Trophoblast cell (in vitro differentiated cells and primary cell): Measurements from ENCODE around the gene RAB3A.

ENCODE experiments used
- DNase-seq, 2 donors: peaks; one replicate each; pipeline ENCODE4 v3.0.0-alpha.2; 2016
- H2AFZ ChIP-seq: 2 replicates; pipeline ENCODE4 v1.6.1; 2013; ENCODE audit warnings: low read length, moderate library complexity, mild to moderate bottlenecking; ENCODE audit not compliant: insufficient read depth, poor library complexity
- H2AK5ac ChIP-seq: 2 replicates; pipeline ENCODE4 v1.6.1; 2013; ENCODE audit warnings: mild to moderate bottlenecking, low read length
- H2BK120ac ChIP-seq: 2 replicates; pipeline ENCODE4 v1.6.1; 2013; ENCODE audit warnings: low read length, mild to moderate bottlenecking, moderate library complexity; ENCODE audit not compliant: insufficient read depth, poor library complexity
- H2BK12ac ChIP-seq: 2 replicates; pipeline ENCODE4 v1.6.1; 2013; ENCODE audit warnings: mild to moderate bottlenecking, low read length, moderate library complexity
- H2BK5ac ChIP-seq: 2 replicates; pipeline ENCODE4 v1.6.1; 2013; ENCODE audit warnings: low read length, low read depth, moderate library complexity, mild to moderate bottlenecking; ENCODE audit not compliant: poor library complexity
- H3K14ac ChIP-seq: 2 replicates; pipeline ENCODE4 v1.6.1; 2013; ENCODE audit warnings: mild to moderate bottlenecking, low read length
- H3K18ac ChIP-seq: 2 replicates; pipeline ENCODE4 v1.6.1; 2013; ENCODE audit warnings: mild to moderate bottlenecking, low read length
- H3K23ac ChIP-seq: 2 replicates; pipeline ENCODE4 v1.6.1; 2013; ENCODE audit warnings: low read length
- H3K27ac ChIP-seq: 2 replicates; pipeline ENCODE4 v1.5.1; 2013; ENCODE audit warnings: low read depth, mild to moderate bottlenecking, inconsistent platforms, low read length, moderate library complexity
- H3K27me3 ChIP-seq: 2 replicates; pipeline ENCODE4 v1.6.1; 2013; ENCODE audit warnings: inconsistent platforms, mild to moderate bottlenecking, low read length, moderate library complexity; ENCODE audit not compliant: insufficient read depth
- H3K36me3 ChIP-seq, 2 experiments: 1 replicate in 1 of 2; 2 replicates in 1 of 2; pipeline ENCODE4 v1.6.1; 2013; ENCODE audit warnings: low read length in 2 of 2, mild to moderate bottlenecking in 2 of 2, moderate library complexity in 1 of 2; ENCODE audit not compliant: insufficient read depth in 2 of 2, control insufficient read depth in 1 of 2
- H3K4ac ChIP-seq: 2 replicates; pipeline ENCODE4 v1.6.1; 2013; ENCODE audit warnings: low read depth, mild to moderate bottlenecking, low read length, moderate library complexity
- H3K4me1 ChIP-seq, 2 experiments: 1 replicate in 1 of 2; 2 replicates in 1 of 2; pipeline ENCODE4 v1.6.1; 2013; ENCODE audit warnings: low read length in 2 of 2, mild to moderate bottlenecking in 2 of 2, moderate library complexity in 1 of 2; ENCODE audit not compliant: insufficient read depth in 2 of 2, control insufficient read depth in 1 of 2
- H3K4me2 ChIP-seq: 2 replicates; pipeline ENCODE4 v1.6.1; 2013; ENCODE audit warnings: inconsistent platforms, mild to moderate bottlenecking, low read length, moderate library complexity
- H3K4me3 ChIP-seq: 2 replicates; pipeline ENCODE4 v1.5.1; 2013; ENCODE audit warnings: mild to moderate bottlenecking, low read depth, low read length, inconsistent platforms
- H3K79me1 ChIP-seq: one replicate; pipeline ENCODE4 v1.6.1; 2013; ENCODE audit warnings: low read length
- H3K79me2 ChIP-seq: 2 replicates; pipeline ENCODE4 v1.6.1; 2013; ENCODE audit warnings: low read length, mild to moderate bottlenecking; ENCODE audit not compliant: control insufficient read depth, insufficient read depth, poor library complexity
- H3K9ac ChIP-seq: 2 replicates; pipeline ENCODE4 v1.6.1; 2013; ENCODE audit warnings: mild to moderate bottlenecking, low read length
- H3K9me3 ChIP-seq: 2 replicates; pipeline ENCODE4 v1.6.1; 2013; ENCODE audit warnings: low read depth, mild to moderate bottlenecking, control low read depth, inconsistent platforms, low read length; ENCODE audit not compliant: insufficient read depth
- H4K12ac ChIP-seq: 2 replicates; pipeline ENCODE4 v1.6.1; 2013; ENCODE audit warnings: low read depth, mild to moderate bottlenecking, low read length, moderate library complexity
- H4K8ac ChIP-seq: 2 replicates; pipeline ENCODE4 v1.6.1; 2013; ENCODE audit warnings: low read depth, mild to moderate bottlenecking, low read length, moderate library complexity
- H4K91ac ChIP-seq: one replicate; pipeline ENCODE4 v1.6.1; 2013; ENCODE audit warnings: low read depth, mild to moderate bottlenecking, low read length, moderate library complexity
- WGBS: extraction: QIAGEN DNeasy Blood & Tissue Kit; methylation state at CpG from one replicate; pipeline ENCODE4 v1.1.7; 2013; ENCODE audit warnings: missing lambda C conversion rate; ENCODE audit not compliant: insufficient read length, insufficient coverage; ENCODE audit errors: extremely low coverage; 5-methylcytosine and 5-hydroxymethylcytosine counted together

RAB3A gene

DNA sequence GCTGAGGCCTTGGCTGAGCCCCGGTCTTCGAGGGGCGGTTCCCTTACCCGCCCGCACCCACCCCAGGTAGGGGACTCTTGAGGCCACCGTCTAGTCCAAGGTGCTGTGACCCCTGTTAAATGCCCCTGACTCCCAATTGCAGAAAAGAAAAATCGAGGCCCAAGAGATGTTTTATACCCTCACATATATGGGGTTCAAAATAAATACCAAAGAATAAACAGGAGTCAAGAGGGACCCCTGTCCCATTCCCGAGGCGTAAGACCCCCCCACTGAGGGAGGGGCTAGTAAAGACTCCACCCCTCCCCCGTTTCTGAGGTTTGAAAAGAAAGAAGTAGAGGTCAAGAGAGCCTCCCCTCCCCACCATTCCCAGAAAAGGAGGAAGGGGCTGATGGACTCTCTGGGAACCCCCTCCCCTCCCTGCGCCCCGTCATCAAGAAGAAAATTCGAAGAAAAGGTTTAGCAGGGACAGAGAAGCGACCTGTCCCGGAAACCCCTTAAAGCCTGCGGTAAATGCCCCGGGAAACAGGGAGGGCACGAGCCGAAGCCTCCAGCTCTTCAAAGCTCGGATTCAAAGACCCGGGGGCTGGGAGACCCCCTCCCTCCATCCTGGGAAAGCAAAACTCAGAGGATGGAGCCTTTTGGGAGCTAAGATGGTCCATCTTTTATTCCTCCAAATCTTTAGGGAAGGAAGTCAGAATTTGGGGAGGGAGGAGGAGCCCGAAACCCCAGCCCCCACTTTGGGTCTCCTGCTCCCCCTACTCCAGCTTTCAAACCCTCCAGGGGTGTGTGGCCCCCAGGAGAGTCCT is 755 bp upstream of the RAB3A start:
- Histone ChIP-seq H3K79me1 (peaks cover 8% of the 10 kb centered on the region), H3K23ac (no peak overlapping the region), H3K79me2 (peaks cover 3% of the 10 kb centered on the region), H3K4me1 (peaks cover 9 to 12% of the 10 kb centered on the region in 2 experiments), H2BK5ac (peak overlapping the region; percentile 87), H4K12ac (peak overlapping the region; percentile 92), H2AFZ (peak overlapping the region; percentile 77), H3K27me3 (no peaks in the 10 kb centered on the region), H3K4ac (peak overlapping the region; percentile 65), H2AK5ac (peak overlapping the region; percentile 4), H3K18ac (peak overlapping the region; percentile 81), H3K9ac (peak overlapping the region; percentile 84), H3K4me3 (peak overlapping the region; percentile 70), H2BK12ac (no peak overlapping the region), H4K91ac (peak overlapping the region; percentile 75), H3K4me2 (peak overlapping the region; percentile 97), H3K36me3 (no peaks in the 10 kb centered on the region), H3K14ac (peak overlapping the region; percentile 55), H3K27ac (peak overlapping the region; percentile 89), H2BK120ac (peak overlapping the region; percentile 80), H3K9me3 (peaks cover 7% of the 10 kb centered on the region), H4K8ac (peak overlapping the region; percentile 70)
- DNase-seq: peak; percentile 25 to 81
- no CpG with 5 or more reads among the region's 22 CpGs for WGBS

- no CpG with 5 or more reads among the region's 38 CpGs for whole genome bisulfite sequencing
These were observed 407 bp downstream of the RAB3A start for GRCh38 chr19:18203408-18203862.

GRCh38 chr19:18202778-18203407 is 949 bp downstream of the RAB3A start:
- Histone ChIP-seq H2AK5ac (no peak overlapping the region), H4K91ac (no peak overlapping the region), H3K4ac (no peak overlapping the region), H2BK12ac (no peak overlapping the region), H3K79me1 (peaks cover 8% of the 10 kb centered on the region), H4K8ac (no peak overlapping the region), H4K12ac (no peak overlapping the region), H3K9ac (no peak overlapping the region), H3K4me2 (peak overlapping the region; percentile 93), H3K23ac (no peak overlapping the region), H3K18ac (no peak overlapping the region), H2AFZ (no peak overlapping the region), H2BK120ac (no peak overlapping the region), H3K14ac (no peak overlapping the region), H3K79me2 (peaks cover 3% of the 10 kb centered on the region), H3K4me1 (peaks cover 9 to 12% of the 10 kb centered on the region in 2 experiments), H3K27ac (no peak overlapping the region), H3K4me3 (peak overlapping the region; percentile 77), H3K27me3 (no peaks in the 10 kb centered on the region), H3K9me3 (peaks cover 7% of the 10 kb centered on the region), H2BK5ac (no peak overlapping the region), H3K36me3 (no peaks in the 10 kb centered on the region)
- WGBS: no CpG with 5 or more reads among the region's 32 CpGs
- no peak for DNase-seq

More at GRCh38 chr19:18203408-18203862, 407 bp downstream of the RAB3A start:
- Histone ChIP-seq H3K79me1 (peaks cover 8% of the 10 kb centered on the region), H2AFZ (peak overlapping the region; percentile 6), H4K12ac (no peak overlapping the region), H2AK5ac (no peak overlapping the region), H3K36me3 (no peaks in the 10 kb centered on the region), H2BK12ac (no peak overlapping the region), H3K4me2 (peak overlapping the region; percentile 93), H3K79me2 (peaks cover 3% of the 10 kb centered on the region), H3K4me1 (peaks cover 9 to 12% of the 10 kb centered on the region in 2 experiments), H3K27me3 (no peaks in the 10 kb centered on the region), H3K14ac (no peak overlapping the region), H3K9me3 (peaks cover 7% of the 10 kb centered on the region), H3K4me3 (peak overlapping the region; percentile 77), H2BK120ac (no peak overlapping the region), H3K4ac (no peak overlapping the region), H3K27ac (no peak overlapping the region), H3K18ac (no peak overlapping the region), H4K8ac (no peak overlapping the region), H2BK5ac (no peak overlapping the region), H3K9ac (no peak overlapping the region), H3K23ac (no peak overlapping the region), H4K91ac (no peak overlapping the region)
- DNase-seq: no peak

DNA sequence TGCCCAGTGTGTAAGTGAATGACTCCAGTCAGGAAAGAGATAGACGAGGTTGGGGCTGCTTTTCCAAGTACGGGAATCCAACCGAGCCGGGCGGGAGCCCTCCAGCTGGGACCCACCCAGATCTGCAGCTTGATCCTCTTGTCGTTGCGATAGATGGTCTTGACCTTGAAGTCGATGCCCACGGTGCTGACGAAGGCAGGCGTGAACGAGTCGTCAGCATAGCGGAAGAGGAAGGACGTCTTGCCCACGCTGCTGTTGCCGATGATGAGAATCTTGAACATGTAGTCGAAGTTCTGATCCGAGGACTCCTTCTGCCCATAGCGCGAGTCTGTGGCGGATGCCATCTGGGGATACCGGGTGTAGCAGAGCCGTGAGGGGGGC is 1.5 kb downstream of the RAB3A start:
- Histone ChIP-seq H3K18ac (no peak overlapping the region), H3K79me2 (peaks cover 3% of the 10 kb centered on the region), H2AFZ (no peak overlapping the region), H3K9ac (peak overlapping the region; percentile 14), H4K12ac (no peak overlapping the region), H3K14ac (no peak overlapping the region), H2BK120ac (no peak overlapping the region), H3K27me3 (no peaks in the 10 kb centered on the region), H2BK5ac (no peak overlapping the region), H3K4me2 (no peak overlapping the region), H2AK5ac (no peak overlapping the region), H3K4ac (no peak overlapping the region), H3K36me3 (no peaks in the 10 kb centered on the region), H3K9me3 (peaks cover 7% of the 10 kb centered on the region), H3K27ac (no peak overlapping the region), H2BK12ac (no peak overlapping the region), H4K8ac (no peak overlapping the region), H3K4me3 (no peak overlapping the region), H3K79me1 (peaks cover 8% of the 10 kb centered on the region), H3K23ac (no peak overlapping the region), H4K91ac (no peak overlapping the region), H3K4me1 (peaks cover 9 to 12% of the 10 kb centered on the region in 2 experiments)
- no peak for DNase-seq
- WGBS: no CpG with 5 or more reads among the region's 24 CpGs
